DND-41 (cell line): ENCODE results near the gene MACF1.

ENCODE experiments used
- ATAC-seq: fragments of 200-7000 bp; cut with Tn5 transposase; 3 replicates; pipeline ENCODE4 v1.9.1; 2021; ENCODE audit warnings: low read depth; ENCODE audit not compliant: insufficient read depth
- DNase-seq: peaks from one replicate; pipeline ENCODE4 v3.0.0-alpha.2; 2020
- H2AFZ ChIP-seq: 2 replicates; pipeline ENCODE4 v1.6.0; 2012; ENCODE audit warnings: low read depth, low read length
- H3K27ac ChIP-seq: 2 replicates; pipeline ENCODE4 v1.5.1; 2012; ENCODE audit warnings: low read length, inconsistent platforms
- H3K27me3 ChIP-seq: fragments of 200-600 bp; sonication (generic); 2 replicates; pipeline ENCODE4 v1.6.0; 2012; ENCODE audit warnings: low read length, mild to moderate bottlenecking, inconsistent platforms; ENCODE audit not compliant: insufficient read depth, poor library complexity
- H3K36me3 ChIP-seq: 2 replicates; pipeline ENCODE4 v1.5.1; 2012; ENCODE audit warnings: low read length, inconsistent platforms; ENCODE audit not compliant: insufficient read depth
- H3K4me1 ChIP-seq: 2 replicates; pipeline ENCODE4 v1.5.1; 2012; ENCODE audit warnings: mild to moderate bottlenecking, low read length; ENCODE audit not compliant: insufficient read depth
- H3K4me2 ChIP-seq: 2 replicates; pipeline ENCODE4 v1.6.0; 2012; ENCODE audit warnings: mild to moderate bottlenecking, moderate library complexity, low read length, inconsistent platforms; ENCODE audit not compliant: insufficient read depth
- H3K4me3 ChIP-seq, 2 experiments: fragments of 200-600 bp in 1 of 2; shearing (Covaris generic) in 1 of 2; 2 replicates each; pipeline ENCODE4 v1.5.1; 2012 to 2016; ENCODE audit warnings: inconsistent platforms in 2 of 2, low read length in 2 of 2, mild to moderate bottlenecking in 2 of 2, low read depth in 1 of 2, moderate library complexity in 1 of 2
- H3K79me2 ChIP-seq: 2 replicates; pipeline ENCODE4 v1.6.0; 2012; ENCODE audit warnings: low read length, inconsistent platforms; ENCODE audit not compliant: insufficient read depth
- H3K9ac ChIP-seq: 2 replicates; pipeline ENCODE4 v1.6.0; 2012; ENCODE audit warnings: low read depth, mild to moderate bottlenecking, inconsistent platforms, low read length, moderate library complexity
- H3K9me3 ChIP-seq: 2 replicates; pipeline ENCODE4 v1.5.1; 2012; ENCODE audit warnings: low read length, moderate library complexity, mild to moderate bottlenecking, inconsistent platforms; ENCODE audit not compliant: insufficient read depth, severe bottlenecking
- H4K20me1 ChIP-seq: 2 replicates; pipeline ENCODE4 v1.6.0; 2012; ENCODE audit warnings: low read length; ENCODE audit not compliant: insufficient read depth
- CTCF ChIP-seq: IDR thresholded peaks from 2 replicates; pipeline ENCODE4 v1.5.1; 2012; ENCODE audit warnings: borderline replicate concordance, low read length, moderate library complexity, mild to moderate bottlenecking; ENCODE audit not compliant: poor library complexity, severe bottlenecking; ENCODE audit errors: extremely low read depth
- EZH2 ChIP-seq: IDR thresholded peaks from 3 replicates; pipeline ENCODE4 v1.6.1; 2012; ENCODE audit warnings: borderline replicate concordance, low read depth, mild to moderate bottlenecking, moderate library complexity, low read length, inconsistent platforms; ENCODE audit not compliant: severe bottlenecking

Gene MACF1

DNA sequence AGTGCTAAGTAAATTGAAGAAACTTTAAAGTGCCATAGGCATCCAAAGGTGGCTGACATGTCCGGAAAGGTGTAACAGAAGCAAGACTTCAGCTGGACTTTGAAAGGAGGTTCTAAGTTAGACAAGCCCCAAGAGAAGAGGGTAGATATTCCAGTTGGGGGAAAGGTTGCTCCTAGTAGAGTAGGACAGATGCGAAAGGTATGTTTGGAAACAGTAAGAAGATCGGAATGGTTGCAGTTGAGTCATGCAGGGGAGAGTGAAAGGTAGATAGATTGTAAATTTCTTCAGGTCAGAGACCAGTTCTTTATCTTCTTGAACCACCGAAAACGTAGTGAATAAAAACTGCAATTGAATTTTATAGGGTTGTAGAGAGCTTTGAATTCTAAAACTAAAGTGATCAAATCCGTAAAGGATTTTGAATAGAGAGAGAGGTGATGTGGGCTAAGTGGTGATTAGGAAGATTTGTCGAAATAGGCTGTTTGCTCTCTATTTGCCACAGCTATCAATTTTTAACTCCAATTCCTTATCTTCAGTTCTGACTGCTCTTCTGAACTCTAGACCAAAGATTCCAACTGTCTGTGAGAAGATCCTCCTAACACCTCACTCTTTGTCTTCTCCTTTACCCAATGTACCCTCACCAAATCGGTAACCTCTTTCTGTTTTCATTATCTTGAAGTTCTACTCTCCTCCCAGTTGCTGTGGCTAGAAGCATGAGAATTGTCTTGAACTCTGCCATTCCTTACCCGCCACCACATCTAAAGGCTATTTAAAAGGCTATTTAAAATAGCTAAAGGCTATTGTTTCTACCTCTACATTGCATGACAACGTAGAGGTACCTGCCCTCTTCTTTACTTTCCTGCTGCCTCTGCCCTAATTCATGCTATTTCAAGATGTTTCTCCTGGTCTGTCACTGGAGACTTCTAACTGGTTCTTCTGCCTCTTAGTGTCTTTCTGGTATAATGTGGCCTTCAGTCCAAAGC is 16.7 kb downstream of the MACF1 start:
- no peak for ATAC-seq
- peaks cover 7% of the 10 kb centered on the region for H3K4me1 ChIP-seq

GRCh38 chr1:39224295-39224829 is 19.9 kb downstream of the MACF1 start:
- Histone ChIP-seq H3K9me3 (no peaks in the 10 kb centered on the region), H3K36me3 (no peaks in the 10 kb centered on the region; the same call in 1 of the 2 replicates), H3K27ac (no peak overlapping the region), H3K4me1 (no peaks in the 10 kb centered on the region), H3K4me3 (no peak overlapping the region), H3K4me2 (no peak overlapping the region), H4K20me1 (peaks cover 14% of the 10 kb centered on the region; the same call in 1 of the 2 replicates), H3K79me2 (peaks cover 80% of the 10 kb centered on the region), H2AFZ (no peak overlapping the region), H3K9ac (no peak overlapping the region), H3K27me3 (no peaks in the 10 kb centered on the region)
- TF ChIP-seq CTCF (no peak), EZH2 (no peak)
- DNase-seq (no peak), ATAC-seq (no peak)

More for the DNA sequence above, 16.7 kb downstream of the MACF1 start:
- Histone ChIP-seq H3K4me3 (no peak overlapping the region), H4K20me1 (peaks cover 14% of the 10 kb centered on the region; the same call in 1 of the 2 replicates), H3K9ac (no peak overlapping the region), H3K27me3 (no peaks in the 10 kb centered on the region), H3K4me2 (no peak overlapping the region), H3K36me3 (no peaks in the 10 kb centered on the region; the same call in 1 of the 2 replicates), H3K79me2 (peaks cover 81% of the 10 kb centered on the region), H2AFZ (no peak overlapping the region), H3K9me3 (no peaks in the 10 kb centered on the region), H3K27ac (no peak overlapping the region)
- TF ChIP-seq CTCF (no peak), EZH2 (no peak)
- no peak for DNase-seq

DNA sequence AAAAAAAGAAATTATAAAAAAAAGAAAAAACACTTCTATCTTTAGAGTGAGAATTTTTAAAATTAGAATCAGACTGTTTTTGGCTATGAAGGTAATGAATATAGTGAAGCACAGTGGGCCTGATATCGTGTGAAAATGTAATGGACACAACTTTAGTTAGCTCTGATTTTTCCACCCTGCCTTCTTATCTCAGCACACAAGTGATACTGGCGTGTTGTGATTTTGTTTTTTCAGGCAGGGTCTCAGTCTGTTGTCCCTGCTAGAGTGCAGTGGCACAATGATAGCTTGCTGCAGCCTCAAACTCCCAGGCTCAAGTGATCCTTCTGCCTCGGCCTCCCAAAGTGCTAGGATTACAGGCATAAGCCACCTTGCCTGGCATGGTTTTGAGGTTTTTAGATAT is 22.3 kb downstream of the MACF1 start:
- ATAC-seq, result no peak
- no peak for TF ChIP-seq EZH2
- no peak for TF ChIP-seq CTCF
- H3K79me2 ChIP-seq, result peaks cover 76% of the 10 kb centered on the region
- H3K36me3 ChIP-seq, result peaks cover 10% of the 10 kb centered on the region
- H3K9ac ChIP-seq, result no peak overlapping the region
- H3K4me3 ChIP-seq, result no peak overlapping the region
- H3K27ac ChIP-seq, result no peak overlapping the region
- DNase-seq, result no peak
- H3K4me1 ChIP-seq, result no peaks in the 10 kb centered on the region
- H2AFZ ChIP-seq, result no peak overlapping the region
- H3K4me2 ChIP-seq, result no peak overlapping the region
- no peaks in the 10 kb centered on the region for H3K9me3 ChIP-seq
- peaks cover 21% of the 10 kb centered on the region; the same call in 1 of the 2 replicates for H4K20me1 ChIP-seq
- H3K27me3 ChIP-seq, result no peaks in the 10 kb centered on the region
